GM06990 (cell line): Measurements from ENCODE around the gene TRIM25.

ENCODE experiments used
- DNase-seq: peaks from one replicate; pipeline ENCODE4 v3.0.0-alpha.2; 2011; ENCODE audit not compliant: insufficient read length; ENCODE audit errors: extremely low read depth
- H3K27me3 ChIP-seq: replicated peaks from 2 replicates; pipeline ENCODE4 v1.6.0; 2011; ENCODE audit warnings: low read length; ENCODE audit not compliant: control insufficient read depth, insufficient read depth
- H3K36me3 ChIP-seq: 2 replicates; pipeline ENCODE4 v1.5.1; 2011; ENCODE audit warnings: low read length; ENCODE audit not compliant: control insufficient read depth, insufficient read depth
- H3K4me3 ChIP-seq: replicated peaks from 2 replicates; pipeline ENCODE4 v1.5.1; 2011; ENCODE audit warnings: low read depth, mild to moderate bottlenecking, control low read depth, low read length
- TF ChIP-seq, protein P1 (sequence below): IDR thresholded peaks from 2 replicates; pipeline ENCODE4 v1.5.1; 2011; ENCODE audit warnings: low read length, control low read depth, mild to moderate bottlenecking, inconsistent platforms; ENCODE audit not compliant: insufficient read depth, poor library complexity, severe bottlenecking

Gene TRIM25

GRCh38 chr17:56902348-56902747 lies 11.5 kb downstream of the TRIM25 start:
- Histone ChIP-seq H3K4me3 (no peak overlapping the region), H3K36me3 (peaks cover 65% of the 10 kb centered on the region), H3K27me3 (no peaks in the 10 kb centered on the region)
- no peak for DNase-seq
- TF ChIP-seq, protein P1, sequence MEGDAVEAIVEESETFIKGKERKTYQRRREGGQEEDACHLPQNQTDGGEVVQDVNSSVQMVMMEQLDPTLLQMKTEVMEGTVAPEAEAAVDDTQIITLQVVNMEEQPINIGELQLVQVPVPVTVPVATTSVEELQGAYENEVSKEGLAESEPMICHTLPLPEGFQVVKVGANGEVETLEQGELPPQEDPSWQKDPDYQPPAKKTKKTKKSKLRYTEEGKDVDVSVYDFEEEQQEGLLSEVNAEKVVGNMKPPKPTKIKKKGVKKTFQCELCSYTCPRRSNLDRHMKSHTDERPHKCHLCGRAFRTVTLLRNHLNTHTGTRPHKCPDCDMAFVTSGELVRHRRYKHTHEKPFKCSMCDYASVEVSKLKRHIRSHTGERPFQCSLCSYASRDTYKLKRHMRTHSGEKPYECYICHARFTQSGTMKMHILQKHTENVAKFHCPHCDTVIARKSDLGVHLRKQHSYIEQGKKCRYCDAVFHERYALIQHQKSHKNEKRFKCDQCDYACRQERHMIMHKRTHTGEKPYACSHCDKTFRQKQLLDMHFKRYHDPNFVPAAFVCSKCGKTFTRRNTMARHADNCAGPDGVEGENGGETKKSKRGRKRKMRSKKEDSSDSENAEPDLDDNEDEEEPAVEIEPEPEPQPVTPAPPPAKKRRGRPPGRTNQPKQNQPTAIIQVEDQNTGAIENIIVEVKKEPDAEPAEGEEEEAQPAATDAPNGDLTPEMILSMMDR: no peak

- Histone ChIP-seq H3K36me3 (peaks cover 65% of the 10 kb centered on the region), H3K4me3 (no peak overlapping the region), H3K27me3 (no peaks in the 10 kb centered on the region)
- no peak for DNase-seq
- TF ChIP-seq, protein P1: no peak
Observed at GRCh38 chr17:56899403-56899802, 14.4 kb downstream of the TRIM25 start.

DNA sequence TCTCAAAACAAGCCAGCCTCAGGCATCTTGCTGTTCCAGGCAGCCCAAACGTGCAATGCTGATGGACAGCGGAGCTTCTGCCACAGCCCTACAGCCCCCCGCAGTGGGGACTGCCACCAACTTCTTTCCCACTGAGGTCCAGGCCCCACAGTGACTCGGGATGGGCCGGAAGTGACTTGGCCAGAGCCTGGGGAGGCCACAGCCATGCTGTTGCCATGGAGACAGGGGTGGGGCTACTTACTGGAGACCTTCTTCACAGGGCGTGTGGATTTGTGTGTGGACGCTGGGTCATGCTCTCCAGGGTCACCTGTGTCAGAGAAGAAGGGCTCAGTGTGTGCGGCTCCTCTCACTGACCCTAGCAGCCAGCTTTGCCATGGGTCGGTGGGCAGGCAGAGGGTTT lies 15.0 kb downstream of the TRIM25 start:
- peaks cover 62% of the 10 kb centered on the region for H3K36me3 ChIP-seq
- TF ChIP-seq, protein P1: no peak

DNA sequence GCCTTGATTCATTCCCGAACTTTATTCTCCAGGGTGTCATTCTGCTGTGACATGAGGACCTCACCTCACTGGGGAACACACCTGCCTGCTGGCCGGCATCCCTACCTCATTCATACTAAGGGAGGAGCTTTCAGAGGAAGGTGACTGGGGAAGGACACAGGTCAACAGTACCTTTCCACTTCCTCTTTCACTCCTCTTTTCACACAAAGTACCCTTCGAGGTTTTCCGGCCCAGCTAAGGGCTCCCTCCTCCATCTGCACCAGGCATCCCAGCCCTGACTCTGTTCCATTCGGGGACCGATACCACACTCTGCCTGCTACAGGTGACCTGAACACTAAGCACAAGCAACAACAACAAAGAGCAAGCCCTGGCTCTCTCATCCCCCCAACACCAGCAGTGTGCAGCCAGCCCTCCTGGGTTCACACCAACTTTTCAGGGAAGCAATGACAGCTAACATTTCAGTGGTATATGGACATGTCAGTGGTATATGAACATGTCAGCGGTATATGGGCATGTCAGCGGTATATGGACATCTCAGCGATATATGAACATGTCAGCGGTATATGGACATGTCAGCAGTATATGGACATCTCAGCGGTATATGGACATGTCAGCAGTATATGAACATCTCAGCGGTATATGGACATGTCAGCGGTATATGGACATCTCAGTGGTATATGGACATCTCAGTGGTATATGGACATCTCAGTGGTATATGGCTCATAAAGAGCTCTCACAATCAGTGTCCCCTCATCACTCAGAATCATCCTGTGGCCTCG lies 16.0 kb downstream of the TRIM25 start:
- DNase-seq: no peak
- no peak overlapping the region for H3K4me3 ChIP-seq
- H3K27me3 ChIP-seq: no peaks in the 10 kb centered on the region
- TF ChIP-seq, protein P1: no peak
- peaks cover 70% of the 10 kb centered on the region for H3K36me3 ChIP-seq

More for the DNA sequence above, 15.0 kb downstream of the TRIM25 start:
- no peak for DNase-seq
- Histone ChIP-seq H3K27me3 (no peaks in the 10 kb centered on the region), H3K4me3 (no peak overlapping the region)

GRCh38 chr17:56896968-56897359 lies 16.9 kb downstream of the TRIM25 start:
- no peaks in the 10 kb centered on the region for H3K27me3 ChIP-seq
- H3K4me3 ChIP-seq: no peak overlapping the region
- peaks cover 69% of the 10 kb centered on the region for H3K36me3 ChIP-seq
- no peak for DNase-seq
- TF ChIP-seq, protein P1: no peak
